ENCODE measurements around the gene GAP43. TPM values are rescaled to one million over a fixed set of nuclear protein-coding genes. Genes with fewer than 3 reads are reported as not detected.
A peak's percentile ranks its signal among the peaks of the same experiment; 100 is the strongest.

Gene GAP43
- total RNA-seq, 2 donors from 2014 or later, result 2.8 to 6.1 TPM

- ATAC-seq (ENCODE audit: insufficient number of reproducible peaks, low FRiP score, low read depth) (no peak), DNase-seq (ENCODE audit: low spot score) (no peak)
- Histone ChIP-seq H3K27ac (peak overlapping the region; percentile 39 to 44), H3K9me3 (no peaks in the 10 kb centered on the region), H3K27me3 (replicated peaks; ENCODE audit: insufficient read depth) (no peaks in the 10 kb centered on the region), H3K36me3 (no peaks in the 10 kb centered on the region), H3K4me1 (ENCODE audit: control insufficient read depth in 1 of 2, low read depth in 2 of 2) (peaks cover 9 to 32% of the 10 kb centered on the region in 2 donors), H3K4me3 (no peak overlapping the region)
- no peak for TF ChIP-seq CTCF (IDR thresholded peaks at IDR 0.05)
Measured at GRCh38 chr3:115667738-115668065, 44.4 kb downstream of the GAP43 start.

GRCh38 chr3:115670911-115671310 lies 47.6 kb downstream of the GAP43 start:
- H3K4me3 ChIP-seq, result no peak overlapping the region
- no peaks in the 10 kb centered on the region for H3K27me3 ChIP-seq (replicated peaks; ENCODE audit: insufficient read depth)
- H3K27ac ChIP-seq, result no peak overlapping the region
- H3K36me3 ChIP-seq, result no peaks in the 10 kb centered on the region
- H3K4me1 ChIP-seq (ENCODE audit: control insufficient read depth in 1 of 2, low read depth in 2 of 2), result peaks cover 9 to 32% of the 10 kb centered on the region in 2 donors
- ATAC-seq (ENCODE audit: insufficient number of reproducible peaks, low FRiP score, low read depth) (no peak), DNase-seq (ENCODE audit: low spot score) (no peak)
- TF ChIP-seq CTCF (IDR thresholded peaks at IDR 0.05), result no peak
- H3K9me3 ChIP-seq, result no peaks in the 10 kb centered on the region

- Histone ChIP-seq H3K4me1 (ENCODE audit: control insufficient read depth in 1 of 2, low read depth in 2 of 2) (peaks cover 4 to 25% of the 10 kb centered on the region in 2 donors), H3K9me3 (no peaks in the 10 kb centered on the region), H3K27ac (no peak overlapping the region), H3K4me3 (peak overlapping the region; percentile 46), H3K36me3 (no peaks in the 10 kb centered on the region), H3K27me3 (replicated peaks; ENCODE audit: insufficient read depth) (no peaks in the 10 kb centered on the region)
- ATAC-seq (ENCODE audit: insufficient number of reproducible peaks, low FRiP score, low read depth) (peak; percentile 52), DNase-seq (ENCODE audit: low spot score) (no peak)
- TF ChIP-seq CTCF (IDR thresholded peaks at IDR 0.05), result no peak
Measured at GRCh38 chr3:115671761-115672455, 48.6 kb downstream of the GAP43 start.

GRCh38 chr3:115673881-115674280 lies 50.6 kb downstream of the GAP43 start:
- TF ChIP-seq CTCF (IDR thresholded peaks at IDR 0.05), result no peak
- no peak for DNase-seq (ENCODE audit: low spot score)
- no peak overlapping the region for H3K4me3 ChIP-seq
- H3K9me3 ChIP-seq, result no peaks in the 10 kb centered on the region
- H3K4me1 ChIP-seq (ENCODE audit: control insufficient read depth in 1 of 2, low read depth in 2 of 2), result peaks cover 0 to 14% of the 10 kb centered on the region in 2 donors
- no peaks in the 10 kb centered on the region for H3K36me3 ChIP-seq
- no peak for ATAC-seq (ENCODE audit: insufficient number of reproducible peaks, low FRiP score, low read depth)
- no peak overlapping the region for H3K27ac ChIP-seq
- H3K27me3 ChIP-seq (replicated peaks; ENCODE audit: insufficient read depth), result no peaks in the 10 kb centered on the region

- ATAC-seq (ENCODE audit: insufficient number of reproducible peaks, low FRiP score, low read depth) (no peak), DNase-seq (ENCODE audit: low spot score) (no peak)
- Histone ChIP-seq H3K27ac (no peak overlapping the region), H3K4me1 (ENCODE audit: control insufficient read depth in 1 of 2, low read depth in 2 of 2) (peaks cover 7 to 15% of the 10 kb centered on the region in 2 donors), H3K4me3 (no peak overlapping the region), H3K36me3 (no peaks in the 10 kb centered on the region), H3K9me3 (no peaks in the 10 kb centered on the region), H3K27me3 (replicated peaks; ENCODE audit: insufficient read depth) (no peaks in the 10 kb centered on the region)
- TF ChIP-seq CTCF (IDR thresholded peaks at IDR 0.05), result no peak
Measured at GRCh38 chr3:115676336-115676735, 53.0 kb downstream of the GAP43 start.
